HG03442 (cell line): ENCODE data around the gene COPG2.
A peak's percentile ranks its signal among the peaks of the same experiment; 100 is the strongest.

Source experiments
- ATAC-seq: cut with Tn5 transposase; IDR thresholded peaks from one replicate; pipeline ENCODE4 v1.9.1; 2021; ENCODE audit warnings: mild to moderate bottlenecking, moderate library complexity; ENCODE audit not compliant: unreplicated experiment

COPG2 gene

DNA sequence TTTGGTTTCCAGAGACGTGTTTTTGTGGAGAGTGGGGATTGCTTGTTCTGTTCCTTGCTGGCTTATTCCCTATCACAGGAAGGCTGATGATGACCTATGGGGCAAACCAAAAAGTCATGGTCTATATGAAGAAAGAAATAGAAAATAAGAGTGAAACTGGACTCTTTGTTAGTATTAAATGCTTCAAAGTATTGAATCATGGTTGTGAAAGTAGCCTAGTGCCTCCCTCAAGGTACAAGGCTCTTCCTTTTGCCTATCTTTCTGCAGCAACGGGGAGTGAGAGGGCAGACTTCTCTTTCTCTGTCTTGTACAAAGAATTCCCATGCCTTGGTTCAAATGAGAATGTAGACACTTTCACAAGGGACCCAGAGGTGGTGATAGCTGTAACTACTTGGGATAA, 167.6 kb downstream of the COPG2 start:
- no peak for ATAC-seq

DNA sequence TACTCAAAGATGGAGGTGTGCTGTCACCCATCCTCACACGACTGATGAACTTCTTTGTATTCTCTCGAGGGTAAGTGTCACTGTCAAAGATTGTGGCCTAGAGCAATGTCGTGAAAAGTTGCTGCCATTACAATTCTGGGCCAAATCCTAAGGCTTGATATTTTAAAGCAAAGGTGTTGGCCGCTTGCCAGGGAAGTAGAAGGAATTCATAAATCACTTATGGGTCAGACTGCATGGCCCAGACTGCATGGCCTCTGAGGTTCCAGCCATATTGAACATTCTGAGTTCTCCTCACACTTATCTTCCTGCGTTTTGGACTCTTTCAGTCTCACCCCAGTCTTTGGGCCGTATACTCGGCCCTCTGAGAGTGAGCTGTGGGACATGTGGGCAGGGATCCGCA, 168.1 kb downstream of the COPG2 start:
- ATAC-seq: no peak

DNA sequence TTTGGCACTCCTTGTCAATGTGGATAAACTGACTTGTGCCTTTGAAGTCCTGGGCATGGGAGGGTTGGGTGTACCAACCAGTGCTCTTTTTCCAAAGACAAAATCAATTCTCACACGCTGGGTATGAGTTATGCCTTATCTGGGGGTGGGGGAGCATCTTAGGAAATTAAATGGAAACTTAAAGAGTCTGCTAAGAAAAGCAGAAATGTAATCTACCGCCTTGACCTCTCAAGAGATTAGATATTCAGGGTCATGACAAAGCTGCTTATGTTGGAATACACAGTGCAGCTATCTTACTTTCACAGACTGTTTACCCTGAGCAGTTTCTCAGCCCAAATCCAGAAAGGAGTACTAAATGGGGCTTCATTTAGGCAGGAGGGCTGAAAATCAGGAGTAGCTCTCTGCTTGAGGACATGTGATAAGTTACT, 174.1 kb downstream of the COPG2 start:
- no peak for ATAC-seq

DNA sequence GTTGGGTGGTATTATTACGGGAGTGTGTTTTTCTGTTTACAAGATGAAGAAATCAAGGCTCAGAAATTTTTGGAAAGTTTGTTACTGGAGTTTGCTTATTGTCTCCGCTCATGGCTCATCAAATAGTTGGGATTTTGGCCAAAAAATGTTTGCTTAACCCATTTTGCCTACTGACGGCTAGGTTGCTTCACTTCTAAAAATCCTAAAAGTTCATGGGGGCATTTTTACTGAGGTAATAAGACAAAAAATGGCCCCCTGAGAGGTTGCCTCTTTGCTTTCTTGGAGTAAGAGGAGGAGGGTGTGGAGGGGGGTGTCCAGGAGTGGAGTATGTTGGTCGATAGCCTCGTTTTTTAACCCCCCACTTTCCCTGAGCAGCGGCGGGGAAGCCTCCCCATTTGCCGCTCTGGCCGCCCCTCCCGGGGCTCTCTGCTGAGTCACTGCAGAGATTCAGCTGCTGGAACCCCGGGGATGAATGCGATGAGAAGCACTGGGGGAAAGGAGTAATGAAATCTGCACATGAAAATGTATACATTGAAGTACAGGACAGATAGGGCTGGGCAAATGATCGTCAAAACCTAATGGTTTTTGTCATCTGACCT, 175.2 kb downstream of the COPG2 start:
- ATAC-seq: no peak

DNA sequence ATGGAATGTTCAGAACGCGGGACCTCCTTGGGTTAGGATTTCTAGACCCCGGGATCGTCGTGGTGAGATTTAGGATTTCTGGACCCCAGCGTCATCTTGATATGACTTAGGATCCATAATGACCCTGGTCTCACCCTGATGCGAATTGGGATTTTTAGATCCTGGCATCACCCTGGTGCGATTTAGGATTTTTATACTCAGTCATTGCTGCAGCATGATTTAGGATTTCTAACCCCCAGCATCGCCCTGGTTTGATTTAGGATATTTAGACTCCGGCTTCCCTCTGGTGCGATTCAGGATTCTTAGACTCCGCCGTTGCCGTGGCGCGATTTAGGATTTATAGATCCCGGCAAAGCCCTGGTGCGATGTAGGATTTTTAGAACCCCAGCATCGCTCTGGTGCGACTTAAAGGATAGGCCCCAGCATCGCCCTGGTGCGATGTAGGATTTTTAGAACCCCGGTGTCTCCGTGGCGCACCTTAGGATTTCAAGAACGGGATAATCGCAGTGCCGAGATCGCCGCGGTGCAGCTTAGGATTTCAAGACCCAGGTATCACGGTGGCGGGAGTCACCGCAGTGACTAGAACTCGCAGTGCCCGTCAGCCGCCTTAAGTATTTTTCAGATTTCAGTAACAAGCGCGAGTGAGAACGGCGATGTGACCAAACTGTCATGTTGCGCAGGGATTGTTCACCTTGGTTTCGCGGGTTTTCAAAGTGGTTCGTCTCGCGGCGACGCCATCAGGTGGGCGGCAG, 175.8 kb downstream of the COPG2 start:
- ATAC-seq: no peak

DNA sequence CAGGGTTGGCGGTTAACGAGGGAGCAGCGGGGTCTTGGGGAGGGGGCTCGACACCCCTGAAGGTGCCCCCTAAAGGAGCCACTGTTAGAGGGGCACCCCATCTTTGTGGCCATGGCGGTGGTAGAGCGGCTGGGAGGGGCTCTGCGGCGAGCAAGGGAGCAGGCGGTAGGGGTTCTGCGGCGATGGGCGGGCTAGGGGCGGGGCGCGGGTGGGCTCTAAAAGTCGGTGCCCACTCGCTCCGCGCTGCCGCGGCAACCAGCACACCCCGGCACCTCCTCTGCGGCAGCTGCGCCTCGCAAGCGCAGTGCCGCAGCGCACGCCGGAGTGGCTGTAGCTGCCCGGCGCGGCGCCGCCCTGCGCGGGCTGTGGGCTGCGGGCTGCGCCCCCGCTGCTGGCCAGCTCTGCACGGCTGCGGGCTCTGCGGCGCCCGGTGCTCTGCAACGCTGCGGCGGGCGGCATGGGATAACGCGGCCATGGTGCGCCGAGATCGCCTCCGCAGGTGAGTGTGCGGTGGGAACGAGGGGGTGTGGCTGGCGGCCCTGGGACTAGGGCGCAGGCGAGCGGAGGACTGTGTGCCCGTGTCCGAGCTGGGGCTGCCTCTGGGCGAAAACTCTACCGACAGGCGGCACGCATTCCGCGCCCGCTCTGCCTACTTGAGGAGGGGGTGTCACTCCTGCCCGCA, 176.6 kb downstream of the COPG2 start, which contains the start of gene MEST:
TSS of gene MEST (plus strand) at position 245 of the 682 bp plus-strand sequence. CDS start at position 474, 229 bp downstream.
- no peak for ATAC-seq

DNA sequence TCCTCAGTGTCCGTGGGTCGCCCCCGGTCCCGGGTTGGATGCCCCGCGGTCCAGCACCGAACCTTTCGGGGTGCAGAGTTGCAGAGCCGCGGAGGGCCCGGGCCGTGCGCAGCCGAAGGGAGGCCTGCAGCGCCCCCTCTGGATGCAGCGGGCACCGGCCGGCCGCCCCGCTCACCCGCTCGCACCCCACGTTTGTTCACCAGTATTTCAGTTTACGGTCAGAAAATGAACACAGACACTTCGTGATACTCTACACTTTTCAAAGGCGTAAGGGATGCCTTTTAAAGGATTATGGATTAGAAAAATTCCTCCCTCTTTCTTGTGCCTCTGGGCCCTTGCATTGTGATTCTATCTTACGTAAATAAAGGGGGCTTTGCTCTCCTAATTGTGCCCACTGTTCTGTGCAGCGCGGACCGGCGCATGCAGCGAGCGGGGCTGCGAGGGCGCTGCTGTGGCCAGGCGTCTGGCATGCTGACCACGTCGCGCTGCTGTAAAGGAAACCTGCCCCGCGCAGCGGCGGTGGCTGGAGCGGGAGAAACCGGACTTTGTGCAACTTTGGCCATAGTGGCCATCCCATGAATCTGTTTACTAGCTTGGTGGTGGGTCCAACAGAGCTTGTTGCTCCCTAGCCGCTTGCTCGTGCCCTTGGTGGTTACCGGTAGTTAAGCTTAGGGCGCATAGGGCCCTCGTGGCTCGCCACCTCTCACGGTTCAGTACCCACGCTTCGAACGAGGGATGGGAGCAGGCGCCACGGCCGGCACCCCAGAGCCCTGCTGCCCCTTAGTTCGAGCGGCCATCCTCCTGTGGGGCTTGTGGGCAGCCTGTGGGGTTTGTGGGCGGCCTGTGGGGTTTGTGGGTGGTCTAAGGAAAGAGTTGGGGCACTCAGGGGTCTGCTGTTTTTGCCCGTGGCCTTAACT, 177.4 kb downstream of the COPG2 start:
- ATAC-seq: no peak

DNA sequence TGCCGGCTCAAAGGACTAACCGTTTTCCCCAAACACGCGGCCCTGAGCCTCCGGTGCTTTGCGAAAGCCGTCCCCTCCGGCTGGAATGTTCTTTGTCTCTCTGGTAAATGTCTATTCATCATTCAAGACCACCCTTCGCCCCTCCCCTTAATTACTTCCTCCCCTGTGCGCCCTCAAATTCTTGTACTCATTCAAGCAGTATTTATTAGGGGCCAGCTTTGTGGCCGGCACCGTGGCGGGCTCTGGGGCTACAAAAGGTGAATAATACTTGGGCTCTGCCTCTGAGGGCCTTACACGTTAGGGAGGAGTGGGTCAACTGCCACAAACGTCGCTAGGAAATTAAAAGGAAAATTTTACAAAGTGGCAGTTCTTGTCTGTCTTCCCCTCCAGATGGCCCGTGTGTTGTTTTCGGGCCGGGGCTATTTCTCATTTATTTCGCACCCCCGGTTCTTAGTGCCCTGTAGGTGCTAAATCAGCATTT, 178.2 kb downstream of the COPG2 start:
- ATAC-seq: no peak

DNA sequence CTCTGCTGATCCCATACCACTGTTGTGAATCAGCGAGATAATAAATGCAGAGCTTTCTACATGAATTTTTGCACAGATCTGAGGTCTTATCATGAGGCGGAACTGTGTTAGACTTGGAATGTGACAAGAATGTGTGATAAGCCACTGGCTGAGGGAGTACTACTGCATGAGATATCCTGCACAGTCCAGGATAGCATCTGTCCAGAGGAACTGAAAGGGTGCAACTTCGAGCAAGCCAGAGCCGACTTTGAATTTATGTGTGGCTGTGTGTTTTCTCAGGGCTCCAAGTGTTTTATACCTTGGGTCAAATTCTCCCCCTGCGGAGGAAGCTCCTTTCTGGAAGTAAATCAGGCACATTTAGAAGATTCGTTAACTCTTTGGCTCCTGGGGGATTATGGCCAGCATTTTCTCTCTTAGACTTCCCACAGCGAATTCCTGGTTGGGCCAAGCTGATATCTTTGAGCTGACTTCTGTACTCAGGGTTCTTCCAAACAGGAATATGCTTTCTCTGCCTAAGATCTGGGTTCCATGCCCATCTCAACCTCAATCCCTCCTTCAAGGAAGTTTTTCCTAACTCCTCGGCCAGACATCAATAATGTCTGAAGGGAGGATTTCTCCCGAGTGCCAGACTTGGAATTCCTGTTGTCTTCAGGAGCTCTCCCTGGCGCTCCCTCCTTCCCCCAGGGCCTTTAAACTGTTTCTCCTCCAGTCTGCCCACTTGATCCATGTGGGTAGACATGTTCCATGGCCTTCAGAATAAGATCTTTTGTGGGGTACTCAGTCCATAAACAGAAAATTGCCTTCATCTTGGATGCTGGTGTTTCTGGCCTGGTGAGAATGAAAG, 179.2 kb downstream of the COPG2 start:
- ATAC-seq: no peak

DNA sequence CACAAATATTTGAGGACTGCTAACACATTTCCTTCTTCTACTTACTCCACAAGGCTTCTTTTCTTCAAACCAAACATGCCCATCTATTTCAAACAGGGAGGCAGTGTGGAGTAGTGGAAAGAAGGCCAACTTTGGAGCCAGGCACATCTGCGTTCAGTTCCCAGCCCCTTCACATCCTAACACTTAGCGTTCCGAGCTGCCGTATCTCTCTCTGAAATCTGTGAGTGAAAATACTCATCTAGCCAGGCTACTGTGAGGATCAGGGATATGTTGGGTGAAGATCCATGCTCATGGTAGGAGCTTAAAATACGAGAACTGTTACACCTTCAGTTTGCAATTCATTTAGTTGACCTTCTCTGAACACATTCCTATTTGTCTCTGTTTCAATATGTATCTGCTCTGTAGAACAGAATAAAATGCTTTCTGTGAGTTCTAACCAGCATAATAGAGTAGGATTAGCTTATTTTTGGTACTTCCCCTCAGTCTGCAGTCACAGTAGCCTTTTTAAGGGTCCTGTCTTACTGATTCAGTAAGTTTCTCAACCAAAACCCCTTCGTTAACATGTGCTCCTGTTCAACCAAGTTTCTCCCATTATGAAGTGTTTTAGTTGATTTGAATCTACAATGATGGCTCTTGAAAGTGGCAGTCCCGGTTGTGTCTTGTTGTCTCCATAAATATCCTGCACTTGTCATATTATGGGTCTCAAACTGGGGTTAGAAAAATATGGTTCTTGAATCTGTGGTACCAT, 180.0 kb downstream of the COPG2 start:
- no peak for ATAC-seq

DNA sequence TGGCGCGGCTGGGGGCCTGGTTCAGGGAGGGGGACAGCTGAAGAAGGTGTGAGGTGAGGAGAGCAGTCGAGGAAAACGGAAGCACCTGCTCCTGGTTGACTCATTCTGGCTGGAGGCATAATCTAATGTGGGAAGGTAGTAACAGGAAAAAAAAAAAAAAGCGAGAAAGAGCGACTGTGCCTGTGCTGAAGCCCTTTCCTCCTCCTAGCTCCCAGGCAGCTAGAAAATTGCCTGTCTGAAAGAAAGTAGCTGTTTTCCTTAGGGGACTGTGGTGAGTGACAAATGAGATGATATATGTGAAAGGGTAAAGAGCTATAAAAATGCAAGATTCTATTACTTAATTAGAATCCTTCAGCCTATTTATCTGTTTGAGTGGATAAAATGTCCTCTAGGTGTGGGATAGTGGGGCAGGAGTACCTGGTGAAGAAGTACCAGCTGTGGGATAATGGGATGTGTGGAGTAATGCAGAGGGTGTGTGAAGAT, 181.6 kb downstream of the COPG2 start:
- ATAC-seq: no peak

DNA sequence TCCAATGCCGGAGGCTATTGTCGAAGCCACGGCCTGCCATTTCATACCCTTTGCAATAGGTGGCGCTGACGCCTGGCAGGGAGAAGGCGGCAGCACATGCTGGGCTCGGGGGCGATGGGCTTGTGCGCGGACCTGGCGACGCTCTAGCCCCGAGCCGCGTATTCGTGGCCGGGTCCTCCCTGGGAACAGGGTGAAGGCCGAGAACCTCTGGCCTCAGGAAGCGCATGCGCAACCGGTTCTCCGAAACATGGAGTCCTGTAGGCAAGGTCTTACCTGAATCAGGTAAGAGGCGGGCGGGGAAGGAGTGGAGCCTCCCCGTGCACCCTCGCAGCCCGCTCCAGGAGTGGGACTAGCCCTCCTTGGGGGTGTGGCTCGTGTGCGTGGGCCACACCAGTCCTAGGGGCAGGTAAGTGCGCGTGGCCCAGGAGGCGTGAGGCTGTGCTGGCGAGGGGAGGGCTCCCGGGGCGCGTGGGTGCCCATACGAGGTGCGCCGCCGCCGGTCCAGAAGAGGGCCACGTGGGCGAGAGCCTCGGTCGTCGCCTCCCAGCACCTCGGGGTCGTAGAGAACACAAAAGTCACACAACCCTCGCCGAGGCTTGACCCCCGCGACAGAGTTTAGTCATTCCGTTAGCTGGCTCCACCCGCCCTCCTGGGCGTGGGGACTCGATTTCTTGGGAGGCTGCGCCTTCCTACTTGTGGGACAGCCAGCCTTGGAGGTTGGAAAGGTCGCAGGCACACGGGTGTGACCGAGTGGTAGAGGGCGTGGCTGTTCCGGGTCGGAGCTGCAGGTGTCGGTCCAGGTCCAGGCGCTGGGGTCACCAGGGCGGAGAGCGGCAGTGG, 182.2 kb downstream of the COPG2 start:
- peak; percentile 43 for ATAC-seq

DNA sequence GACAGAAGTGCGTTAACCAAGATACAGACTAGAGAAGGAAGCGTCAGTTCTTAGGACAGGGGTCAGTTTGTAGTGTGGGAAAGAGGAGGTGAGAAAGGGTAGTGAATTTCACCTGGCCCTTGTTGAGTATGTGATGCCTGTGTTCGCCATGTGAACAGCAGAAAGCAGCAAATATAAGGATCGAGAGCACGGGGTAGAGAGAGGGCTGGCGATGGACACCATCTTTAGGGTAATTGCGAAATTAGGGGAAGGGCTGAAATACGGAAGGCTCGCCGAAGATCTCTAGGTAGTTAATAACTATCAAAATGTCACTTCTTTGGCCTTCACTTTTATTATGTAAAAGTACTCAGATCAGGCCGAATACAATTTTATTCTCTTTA, 182.8 kb downstream of the COPG2 start:
- no peak for ATAC-seq

DNA sequence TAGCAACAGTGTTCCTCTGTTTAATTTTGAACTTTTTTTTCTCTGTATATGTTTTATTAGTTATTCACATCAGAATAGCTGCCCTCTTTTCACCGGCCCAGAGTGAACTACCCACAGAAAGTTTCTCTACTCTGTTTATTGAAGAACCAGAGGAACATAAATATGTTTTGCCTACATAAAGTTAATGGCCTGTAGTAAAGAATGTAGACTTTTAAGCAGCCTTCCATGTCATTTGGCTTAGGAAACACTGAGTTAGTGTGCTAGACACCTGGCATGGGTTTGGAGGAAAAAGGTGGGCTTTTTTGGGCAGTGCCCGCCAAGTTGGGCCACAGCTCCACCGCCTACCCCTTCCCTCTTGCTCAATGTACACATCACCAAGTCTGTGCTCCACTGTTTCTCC, 185.5 kb downstream of the COPG2 start:
- ATAC-seq: no peak

DNA sequence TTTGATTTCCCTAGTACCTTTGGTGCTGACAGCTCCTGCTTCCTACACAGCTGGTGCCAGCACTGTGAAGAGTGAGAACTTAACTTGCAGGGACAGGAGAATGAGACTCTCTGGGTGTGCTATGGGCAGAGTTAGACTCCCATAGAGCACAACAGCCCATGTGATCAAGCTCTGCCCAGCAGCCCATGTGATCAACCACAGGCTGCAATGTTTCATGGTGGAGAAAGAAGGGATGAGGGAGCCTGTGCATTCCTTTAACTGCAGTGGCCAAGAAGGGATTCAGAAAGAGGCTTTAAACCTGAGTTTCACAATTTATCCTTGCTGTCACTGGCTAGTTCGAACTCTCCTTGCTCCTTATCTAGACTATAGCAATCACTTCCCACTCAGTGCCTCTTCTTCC, 186.7 kb downstream of the COPG2 start:
- no peak for ATAC-seq

DNA sequence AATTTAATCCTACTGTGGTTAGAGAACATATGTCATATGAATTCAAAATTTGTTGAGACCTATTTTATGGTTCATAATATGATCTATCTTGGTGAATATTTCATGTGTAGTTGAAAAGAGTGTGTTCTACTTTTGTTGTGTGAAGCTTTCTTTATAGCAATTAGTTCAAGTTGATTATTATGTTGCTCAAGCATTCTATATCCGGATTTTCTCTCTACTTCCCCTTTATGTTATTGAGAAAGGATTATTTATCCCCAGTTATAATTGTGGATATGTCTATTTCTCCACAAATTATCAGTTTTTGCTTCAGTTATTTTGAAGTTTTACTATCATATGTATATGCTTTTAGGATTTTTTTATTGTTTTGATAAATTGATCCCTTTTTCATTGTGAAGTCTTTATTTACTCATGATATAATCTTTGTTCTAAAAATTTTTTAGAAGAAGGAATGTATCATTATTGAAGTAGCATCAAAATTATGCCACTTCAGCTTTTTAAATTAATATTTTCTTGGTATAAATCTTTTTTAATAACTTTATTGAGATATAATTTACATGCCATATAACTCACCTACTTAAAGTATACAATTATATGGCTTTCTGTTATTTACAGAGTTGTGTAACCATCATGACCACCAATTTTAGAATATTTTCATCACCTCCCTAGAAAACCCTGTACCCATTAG, 188.7 kb downstream of the COPG2 start:
- ATAC-seq: no peak

DNA sequence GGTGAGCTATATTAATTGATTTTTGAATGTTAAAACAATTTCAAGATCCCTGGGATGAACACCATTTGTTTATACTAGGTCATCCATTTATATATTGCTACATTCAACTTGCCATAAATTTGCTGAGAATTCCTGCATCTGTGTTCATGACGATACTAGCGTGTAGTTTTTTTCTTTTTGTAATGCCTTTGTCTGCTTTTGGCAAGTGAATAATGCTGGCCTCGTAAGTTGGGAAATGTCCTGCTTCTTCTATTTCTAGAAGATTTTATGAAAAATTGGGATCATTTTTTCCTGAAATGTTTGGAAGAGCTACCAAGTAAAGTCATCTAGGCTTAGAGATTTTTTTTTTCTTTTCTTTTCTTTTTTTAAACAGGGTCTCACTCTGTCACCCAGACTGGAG, 189.6 kb downstream of the COPG2 start:
- ATAC-seq: no peak
